Smooth muscle cell of trachea (primary cell): ENCODE measurements around the gene ZNF334. TPM values are rescaled to one million over a fixed set of nuclear protein-coding genes. Genes with fewer than 3 reads are reported as not detected.

Source experiments
- total RNA-seq: library from RNA; depleted of rRNA; stranded (reverse); fragments of >200 nt; gene quantifications from 2 replicates; pipeline ENCODE4 v1.2.1, GENCODE V29; 2014

The ZNF334 gene
- total RNA-seq = 1.6 and 2.5 TPM in 2 replicates

GRCh38 chr20:46512943-46513844 is at the start of gene ZNF334:
ZNF334 (minus strand) TSS chr20:46513559; CDS start chr20:46512102, 1,457 bp downstream.

GRCh38 chr20:46550461-46550860 is 37.1 kb upstream of the ZNF334 start, which contains the start of gene OCSTAMP:
OCSTAMP (minus strand) TSS chr20:46550654; CDS start chr20:46550560, 94 bp downstream.

Other genes starting within 250 kb of the ZNF334 start
- not detected in 2 replicates for gene CDH22, start 205.1 kb downstream of the ZNF334 start, total RNA-seq
- 41.3 and 46.8 TPM in 2 replicates for gene ELMO2, start 106.9 kb downstream of the ZNF334 start, total RNA-seq
- not detected in 2 replicates for gene OCSTAMP, start 37.1 kb upstream of the ZNF334 start, total RNA-seq
- 2.9 and 6.0 TPM in 2 replicates for gene SLC13A3, start 137.9 kb upstream of the ZNF334 start, total RNA-seq
- 13.2 and 18.9 TPM in 2 replicates for gene TP53RK, start 175.9 kb upstream of the ZNF334 start, total RNA-seq
- 38.0 and 90.1 TPM in 2 replicates for gene SLC2A10, start 196.1 kb upstream of the ZNF334 start, total RNA-seq